H7 (cell line): ENCODE measurements around the gene CBX2. TPM values are rescaled to one million over a fixed set of nuclear protein-coding genes. Genes with fewer than 3 reads are reported as not detected.
A peak's percentile ranks its signal among the peaks of the same experiment; 100 is the strongest.

Experiments
- DNase-seq: peaks from one replicate; pipeline ENCODE4 v3.0.0; 2012
- H3K27me3 ChIP-seq: 2 replicates; pipeline ENCODE4 v1.6.0; 2011; ENCODE audit warnings: mild to moderate bottlenecking, low read length; ENCODE audit not compliant: control insufficient read depth, insufficient read depth
- H3K36me3 ChIP-seq: replicated peaks from 2 replicates; pipeline ENCODE4 v1.5.1; 2011; ENCODE audit warnings: low read length; ENCODE audit not compliant: control insufficient read depth, insufficient read depth
- H3K4me3 ChIP-seq: 2 replicates; pipeline ENCODE4 v1.5.1; 2011; ENCODE audit warnings: low read depth, mild to moderate bottlenecking, control low read depth, low read length, moderate library complexity; ENCODE audit not compliant: insufficient read depth
- total RNA-seq: library from RNA; depleted of rRNA; stranded (reverse); fragments of >200 nt; shearing (Covaris generic); gene quantifications from 2 replicates; pipeline ENCODE4 v1.2.3, GENCODE V29; 2014; rRNA removed

CBX2 gene
- total RNA-seq, result 89.1 and 97.4 TPM in 2 replicates

GRCh38 chr17:79777894-79778503 is at the start of gene CBX2:
TSS of gene CBX2 (plus strand) at chr17:79778148. CDS start at chr17:79778236, 88 bp downstream.
- H3K27me3 ChIP-seq, result peaks cover 4% of the 10 kb centered on the region; the same call in 1 of the 2 replicates
- peaks cover 22% of the 10 kb centered on the region for H3K36me3 ChIP-seq
- H3K4me3 ChIP-seq, result peak within 1 kb of the TSS; percentile 96
- DNase-seq, result peak; percentile 100

DNA sequence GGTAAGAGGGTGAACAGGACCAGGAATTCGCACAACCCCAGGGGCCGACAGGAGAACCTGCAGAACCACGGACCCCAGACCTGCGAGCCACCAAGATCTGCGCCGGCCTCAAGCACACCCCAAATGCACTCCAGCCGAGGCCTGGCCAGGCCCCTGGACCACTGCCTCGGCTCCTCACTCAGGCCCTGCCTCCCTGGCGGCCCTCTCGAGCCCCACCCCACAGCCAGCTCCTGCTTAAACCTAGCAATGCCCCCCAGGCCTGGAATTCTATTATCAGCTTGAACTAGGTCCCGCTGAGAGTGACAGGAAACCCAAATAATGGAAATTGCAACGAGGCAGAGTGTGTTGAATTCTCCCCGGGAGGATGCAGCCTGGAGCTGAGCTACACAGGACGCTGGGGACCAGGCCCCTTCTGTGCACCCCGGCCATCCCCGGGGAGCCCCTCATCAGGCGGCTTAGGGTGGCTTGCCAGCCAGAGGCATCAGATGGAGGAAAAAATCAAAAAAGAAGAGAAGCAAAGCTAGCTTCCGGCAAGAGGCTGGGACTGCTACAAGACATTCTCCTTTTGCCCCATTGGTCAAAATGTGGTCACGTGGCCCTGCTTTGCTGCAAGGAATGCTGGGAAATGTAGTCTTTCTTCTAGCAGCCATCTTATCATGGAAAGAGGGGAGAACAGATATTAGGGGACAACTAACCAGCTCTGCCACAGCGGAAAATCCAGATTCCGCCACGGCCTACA is 49.6 kb upstream of the CBX2 start:
- peak; percentile 97 for DNase-seq
- no peaks in the 10 kb centered on the region for H3K27me3 ChIP-seq
- no peaks in the 10 kb centered on the region for H3K36me3 ChIP-seq
- H3K4me3 ChIP-seq, result no peak overlapping the region

DNA sequence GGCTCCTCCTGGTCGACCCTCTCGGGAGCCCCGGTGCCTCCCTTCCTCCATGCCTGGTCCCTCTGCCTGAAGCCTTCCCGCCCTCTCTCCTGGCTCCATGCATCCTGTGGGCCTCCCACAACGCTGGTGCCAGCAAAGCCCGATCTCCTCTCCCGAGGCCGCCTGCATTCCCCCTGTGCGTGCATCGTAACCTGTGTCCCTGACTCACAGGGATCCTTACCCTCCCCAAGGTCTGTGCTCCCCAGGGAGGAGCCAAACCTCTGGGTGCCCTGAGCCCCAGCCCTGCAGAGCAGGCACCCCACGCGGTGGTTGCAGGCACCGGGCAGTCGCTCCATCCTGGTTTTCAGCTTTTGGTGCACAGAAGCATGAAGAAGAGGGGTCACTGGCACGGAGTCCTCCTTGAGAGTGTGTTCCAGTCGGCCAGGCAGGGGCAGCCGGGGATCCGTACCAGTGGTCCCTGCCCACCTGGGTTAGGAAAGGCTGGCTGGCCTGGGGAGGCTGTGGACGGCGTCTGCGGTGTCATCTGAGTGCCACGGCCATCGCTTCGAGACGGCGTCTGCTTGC is 49.0 kb upstream of the CBX2 start:
- DNase-seq, result no peak
- Histone ChIP-seq H3K36me3 (no peaks in the 10 kb centered on the region), H3K27me3 (no peaks in the 10 kb centered on the region), H3K4me3 (no peak overlapping the region)

- Histone ChIP-seq H3K4me3 (no peak overlapping the region), H3K27me3 (no peaks in the 10 kb centered on the region), H3K36me3 (no peaks in the 10 kb centered on the region)
- DNase-seq, result peak; percentile 16
Observed at GRCh38 chr17:79729761-79730160, 48.2 kb upstream of the CBX2 start.

DNA sequence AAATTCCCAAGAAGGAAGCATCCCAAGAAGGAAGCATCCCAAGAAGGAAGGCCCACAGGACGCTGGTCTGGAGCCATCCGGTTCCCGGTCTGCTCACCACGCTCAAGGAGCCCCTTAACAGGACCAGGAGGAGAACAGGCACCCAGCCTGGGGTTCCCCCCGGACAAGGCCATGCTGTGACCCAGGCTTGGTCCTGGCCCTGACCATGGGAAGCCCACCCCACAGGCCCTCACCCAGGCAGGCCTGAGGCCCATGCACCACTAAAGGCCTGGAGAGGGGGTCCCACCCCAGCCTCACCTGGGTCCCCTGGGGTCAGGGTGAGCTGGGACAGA is 47.5 kb upstream of the CBX2 start:
- DNase-seq, result no peak
- no peaks in the 10 kb centered on the region for H3K27me3 ChIP-seq

GRCh38 chr17:79730769-79731483 is 47.0 kb upstream of the CBX2 start, which contains the start of gene ENPP7:
TSS of gene ENPP7 (plus strand) at chr17:79730943. CDS start at chr17:79731140, 197 bp downstream.
- Histone ChIP-seq H3K36me3 (no peaks in the 10 kb centered on the region), H3K4me3 (no peak within 1 kb of the TSS), H3K27me3 (no peaks in the 10 kb centered on the region)
- peak; percentile 27 for DNase-seq

More for the DNA sequence above, 47.5 kb upstream of the CBX2 start:
- no peak overlapping the region for H3K4me3 ChIP-seq
- no peaks in the 10 kb centered on the region for H3K36me3 ChIP-seq

DNA sequence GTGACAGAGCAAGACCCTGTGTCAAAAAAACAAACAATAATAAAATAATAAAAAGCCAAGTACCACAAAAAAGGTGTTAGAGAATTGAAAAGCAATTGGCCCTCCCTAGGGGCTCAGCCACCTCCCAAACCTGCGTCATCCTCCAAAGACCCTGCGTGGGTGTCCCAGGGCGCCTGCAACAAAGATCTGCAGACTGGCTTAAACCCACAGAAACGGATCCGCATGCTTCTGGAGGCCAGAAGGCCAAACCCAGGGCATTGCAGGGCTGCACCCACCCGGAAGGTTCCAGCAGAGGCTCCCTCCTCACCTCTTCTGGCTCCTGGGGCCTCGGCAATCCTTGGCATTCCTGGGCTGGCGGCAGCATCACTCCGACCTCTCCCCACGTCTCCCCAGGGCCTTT is 45.7 kb upstream of the CBX2 start:
- Histone ChIP-seq H3K4me3 (no peak overlapping the region), H3K27me3 (no peaks in the 10 kb centered on the region), H3K36me3 (no peaks in the 10 kb centered on the region)
- peak; percentile 32 for DNase-seq

DNA sequence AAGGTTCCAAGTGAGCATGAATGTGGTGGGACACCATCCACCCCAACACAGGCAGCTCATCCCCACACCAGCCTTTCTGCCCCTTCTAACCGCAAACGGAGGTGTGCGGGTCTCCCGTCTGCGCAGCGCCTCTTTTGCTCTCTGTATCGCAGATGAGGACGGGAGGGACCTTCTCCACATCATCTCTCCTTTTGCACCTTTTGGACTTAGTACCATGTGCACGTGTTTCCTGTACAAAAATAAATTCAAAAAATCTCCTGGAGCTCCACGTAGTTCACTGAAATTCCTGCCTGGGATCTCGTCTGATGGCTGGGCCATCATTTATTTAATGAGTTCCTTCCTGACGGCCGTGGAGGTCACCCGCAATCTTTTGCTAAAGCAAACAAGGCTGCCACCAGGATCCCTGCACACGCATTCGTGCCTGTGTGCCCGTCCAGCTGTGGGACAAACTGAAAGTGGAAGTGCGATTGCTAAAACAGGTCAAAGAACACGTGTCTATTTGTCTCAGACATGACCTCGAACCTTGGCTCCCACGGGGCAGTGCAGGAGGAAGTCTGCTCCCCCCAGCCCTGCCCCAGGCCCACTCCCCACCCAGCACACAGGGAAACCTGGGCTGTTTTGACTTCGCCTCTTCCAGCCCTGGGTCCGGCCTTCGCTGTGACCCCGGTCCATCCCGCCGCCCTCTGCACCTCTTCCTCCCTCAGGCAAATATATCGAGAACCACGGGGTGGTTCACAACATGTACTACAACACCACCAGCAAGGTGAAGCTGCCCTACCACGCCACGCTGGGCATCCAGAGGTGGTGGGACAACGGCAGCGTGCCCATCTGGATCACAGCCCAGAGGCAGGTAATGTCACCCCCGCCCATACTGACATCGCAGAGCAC is 44.9 kb upstream of the CBX2 start:
- peak; percentile 45 for DNase-seq
- Histone ChIP-seq H3K27me3 (no peaks in the 10 kb centered on the region), H3K36me3 (no peaks in the 10 kb centered on the region), H3K4me3 (no peak overlapping the region)

DNA sequence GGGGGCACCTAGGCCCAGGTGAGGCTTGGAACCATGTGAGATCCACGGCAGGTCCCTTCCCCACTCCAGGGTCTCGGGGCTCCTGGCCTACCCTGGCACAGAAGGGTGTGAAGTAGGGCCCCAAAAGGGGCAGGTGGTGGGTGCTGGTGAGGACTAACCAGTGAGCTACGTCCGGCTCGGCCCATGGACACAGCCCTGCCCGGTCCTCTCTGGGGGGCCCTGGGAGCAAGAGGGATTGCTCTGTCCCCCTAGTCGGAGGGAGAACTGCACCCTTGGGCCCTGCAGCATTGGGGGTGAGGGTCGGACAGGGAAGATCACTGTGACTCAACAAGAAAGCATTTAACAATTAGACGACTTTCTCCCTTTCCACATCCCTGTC is 44.3 kb upstream of the CBX2 start:
- Histone ChIP-seq H3K4me3 (no peak overlapping the region), H3K36me3 (no peaks in the 10 kb centered on the region), H3K27me3 (no peaks in the 10 kb centered on the region)
- peak; percentile 33 for DNase-seq

DNA sequence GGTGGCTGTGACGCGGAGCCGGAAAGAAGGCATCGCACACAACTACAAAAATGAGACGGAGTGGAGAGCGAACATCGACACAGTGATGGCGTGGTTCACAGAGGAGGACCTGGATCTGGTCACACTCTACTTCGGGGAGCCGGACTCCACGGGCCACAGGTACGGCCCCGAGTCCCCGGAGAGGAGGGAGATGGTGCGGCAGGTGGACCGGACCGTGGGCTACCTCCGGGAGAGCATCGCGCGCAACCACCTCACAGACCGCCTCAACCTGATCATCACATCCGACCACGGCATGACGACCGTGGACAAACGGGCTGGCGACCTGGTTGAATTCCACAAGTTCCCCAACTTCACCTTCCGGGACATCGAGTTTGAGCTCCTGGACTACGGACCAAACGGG is 42.9 kb upstream of the CBX2 start:
- H3K4me3 ChIP-seq, result no peak overlapping the region
- H3K27me3 ChIP-seq, result no peaks in the 10 kb centered on the region
- peak; percentile 25 for DNase-seq
- H3K36me3 ChIP-seq, result no peaks in the 10 kb centered on the region

GRCh38 chr17:79737046-79737921 is 40.7 kb upstream of the CBX2 start:
- Histone ChIP-seq H3K4me3 (no peak overlapping the region), H3K36me3 (no peaks in the 10 kb centered on the region), H3K27me3 (peaks cover 8% of the 10 kb centered on the region)
- DNase-seq, result peak; percentile 36

DNA sequence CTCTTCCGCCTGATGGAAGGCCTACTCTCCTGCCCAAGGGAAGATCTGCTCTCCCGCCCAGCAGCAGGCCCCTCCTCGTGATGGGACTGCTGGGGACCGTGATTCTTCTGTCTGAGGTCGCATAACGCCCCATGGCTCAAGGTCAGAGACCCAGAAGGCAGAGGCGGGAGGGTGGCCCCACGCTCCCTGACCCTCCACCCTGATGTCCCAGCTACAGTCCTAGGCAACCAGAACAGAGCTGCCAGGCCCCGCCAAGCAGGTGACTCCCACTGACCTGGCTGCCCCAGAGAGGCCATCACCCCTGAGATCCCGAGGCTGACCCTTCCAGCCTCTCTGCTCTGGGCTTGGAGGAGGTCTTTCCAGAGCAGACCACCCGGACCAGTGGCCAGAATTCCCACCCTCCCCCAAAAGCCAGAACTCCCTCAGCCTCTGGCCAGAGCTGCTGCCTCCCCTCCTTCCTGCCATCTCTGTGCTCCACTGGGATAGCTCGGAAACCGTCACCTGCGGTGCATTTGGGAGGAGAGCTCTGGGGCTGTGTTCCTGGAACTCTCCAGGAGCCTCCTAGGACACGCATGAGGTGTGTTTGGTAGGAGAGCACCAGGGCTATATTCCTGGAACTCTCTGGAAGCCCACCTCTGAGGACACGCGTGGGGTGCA is 39.9 kb upstream of the CBX2 start:
- Histone ChIP-seq H3K4me3 (no peak overlapping the region), H3K27me3 (peaks cover 8% of the 10 kb centered on the region), H3K36me3 (no peaks in the 10 kb centered on the region)
- DNase-seq, result peak; percentile 30

DNA sequence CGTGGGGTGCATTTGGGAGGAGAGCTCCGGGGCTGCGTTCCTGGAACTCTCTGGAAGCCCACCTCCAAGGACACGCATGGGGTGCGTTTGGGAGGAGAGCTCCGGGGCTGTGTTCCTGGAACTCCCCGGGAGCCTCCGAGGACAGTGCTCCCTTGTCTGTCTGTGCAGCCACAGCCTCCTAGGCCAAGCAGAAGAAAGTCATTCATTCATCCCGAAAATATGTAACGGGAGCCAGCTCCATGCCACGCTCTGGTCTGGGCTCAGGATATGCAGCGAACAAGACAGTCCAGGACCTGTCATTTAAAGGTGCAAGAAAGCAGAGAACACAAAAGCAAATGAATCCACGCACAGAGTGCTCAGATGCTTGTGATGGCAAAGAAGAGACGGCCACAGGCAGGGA is 39.3 kb upstream of the CBX2 start:
- no peak overlapping the region for H3K4me3 ChIP-seq
- no peaks in the 10 kb centered on the region for H3K36me3 ChIP-seq
- DNase-seq, result peak; percentile 14
- H3K27me3 ChIP-seq, result peaks cover 10% of the 10 kb centered on the region
